HepG2 (cell line): ENCODE results near the gene QSOX2. TPM values are rescaled to one million over a fixed set of nuclear protein-coding genes. Genes with fewer than 3 reads are reported as not detected.

Experiments
- ATAC-seq: fragments of 200-7000 bp; cut with Tn5 transposase; 3 replicates; pipeline ENCODE4 v1.9.1; 2020; ENCODE audit warnings: mild to moderate bottlenecking, moderate library complexity
- BruUV-seq: library from RNA; stranded (reverse); fragments of 400-500 nt; replicated peaks from 2 replicates; lab custom pipeline; 2021; lab: Mats Ljungman, UMichigan
- CTCF ChIA-PET: fragments of 300-600 bp; formaldehyde crosslinking; extraction: SDS; loops from one replicate; lab custom pipeline; 2021; ENCODE audit warnings: low total read pairs, inconsistent platforms, low intra/inter-chr PET ratio; lab: Yijun Ruan, JAX
- POLR2A ChIA-PET: fragments of 350-600 bp; sonication (Branson Sonifier 250); formaldehyde crosslinking; loops from one replicate; lab custom pipeline; 2020; ENCODE audit warnings: antibody characterized with exemption, inconsistent platforms; lab: Yijun Ruan, JAX
- DNase-seq: peaks from one replicate; pipeline ENCODE4 v3.0.0-alpha.2; 2015; ENCODE audit warnings: low spot score
- FAIRE-seq: peaks from 3 replicates; lab custom pipeline; 2011; peaks lifted over from hg19 to GRCh38; lab: Jason Lieb, UNC
- H2AFZ ChIP-seq: one replicate; pipeline ENCODE4 v1.6.1; 2011; ENCODE audit warnings: low read length, inconsistent platforms
- H3K27ac ChIP-seq: fragments of 300-600 bp; 3 replicates; pipeline ENCODE4 v1.8.0; 2011; ENCODE audit warnings: mixed run types, mild to moderate bottlenecking, mixed read lengths, low read length, inconsistent platforms; ENCODE audit not compliant: insufficient read depth; ENCODE audit errors: extremely low read length
- H3K27me3 ChIP-seq, 2 experiments: fragments of 200-600 bp in 1 of 2; 2 replicates in 1 of 2; 3 replicates in 1 of 2; pipeline versions ENCODE4 v1.6.0 to v1.8.0; 2011; ENCODE audit warnings: low read length in 2 of 2, mild to moderate bottlenecking in 2 of 2, moderate library complexity in 2 of 2, inconsistent platforms in 1 of 2; ENCODE audit not compliant: insufficient read depth in 2 of 2, control insufficient read depth in 1 of 2
- H3K36me3 ChIP-seq, 2 experiments: fragments of 200-600 bp in 1 of 2; replicated peaks in 1 of 2; 2 replicates in 1 of 2; 3 replicates in 1 of 2; pipeline versions ENCODE4 v1.5.1 to v1.8.0; 2011; ENCODE audit warnings: low read length in 2 of 2, inconsistent platforms in 1 of 2; ENCODE audit not compliant: insufficient read depth in 2 of 2, control insufficient read depth in 1 of 2
- H3K4me1 ChIP-seq: 2 replicates; pipeline ENCODE4 v1.5.1; 2012; ENCODE audit warnings: low read length, inconsistent platforms; ENCODE audit not compliant: insufficient read depth
- H3K4me2 ChIP-seq: 2 replicates; pipeline ENCODE4 v1.6.0; 2011; ENCODE audit warnings: low read depth, low read length, inconsistent platforms
- H3K4me3 ChIP-seq, 3 experiments: fragments of 200-600 bp in 1 of 3; sonication (generic), shearing (Covaris generic) in 1 of 3; replicated peaks in 1 of 3; 2 replicates each; pipeline ENCODE4 v1.5.1; 2011 to 2016; ENCODE audit warnings: low read length in 3 of 3, inconsistent platforms in 2 of 3, low read depth in 2 of 3, mild to moderate bottlenecking in 2 of 3, control low read depth in 1 of 3, mixed read lengths in 1 of 3; ENCODE audit not compliant: insufficient read depth in 1 of 3
- H3K79me2 ChIP-seq: one replicate; pipeline ENCODE4 v1.6.1; 2011; ENCODE audit warnings: low read length, inconsistent platforms; ENCODE audit not compliant: insufficient read depth
- H3K9ac ChIP-seq: 2 replicates; pipeline ENCODE4 v1.6.0; 2011; ENCODE audit warnings: mild to moderate bottlenecking, low read depth, low read length, inconsistent platforms; ENCODE audit not compliant: insufficient read depth
- H3K9me3 ChIP-seq: 2 replicates; pipeline ENCODE4 v1.5.1; 2012; ENCODE audit warnings: mild to moderate bottlenecking, low read length
- H4K20me1 ChIP-seq: 2 replicates; pipeline ENCODE4 v1.6.0; 2011; ENCODE audit warnings: inconsistent platforms, mild to moderate bottlenecking, low read length, moderate library complexity; ENCODE audit not compliant: insufficient read depth
- CAMTA2 ChIP-seq: sonication (generic); formaldehyde crosslinking; IDR thresholded peaks from 2 replicates; pipeline ENCODE4 v1.4.0; 2020; ENCODE audit warnings: mild to moderate bottlenecking, missing genetic modification reagents, borderline replicate concordance
- JARID2 ChIP-seq: sonication (generic); formaldehyde crosslinking; IDR thresholded peaks from 2 replicates; pipeline ENCODE4 v1.8.1; 2023; ENCODE audit warnings: missing genetic modification reagents, inconsistent platforms; ENCODE audit not compliant: insufficient replicate concordance
- NFE2L1 ChIP-seq: sonication (generic); formaldehyde crosslinking; IDR thresholded peaks from 2 replicates; pipeline ENCODE4 v1.4.0; 2020; ENCODE audit warnings: missing genetic modification reagents, mild to moderate bottlenecking, borderline replicate concordance
- PHB2 ChIP-seq: fragments of 450-650 bp; IDR thresholded peaks from 2 replicates; pipeline ENCODE4 v1.6.1; 2018; ENCODE audit not compliant: partially characterized antibody
- ZFP36L2 ChIP-seq: sonication (generic); formaldehyde crosslinking; IDR thresholded peaks from 2 replicates; pipeline ENCODE4 v1.4.0; 2020; ENCODE audit warnings: missing genetic modification reagents
- ZNF746 ChIP-seq: sonication (generic); formaldehyde crosslinking; IDR thresholded peaks from 2 replicates; pipeline ENCODE4 v1.8.0; 2022; ENCODE audit warnings: mild to moderate bottlenecking, missing genetic modification reagents
- WGBS: methylation state at CpG from one replicate; pipeline ENCODE4 v1.1.6; 2017; ENCODE audit warnings: low lambda C conversion rate; 5-methylcytosine and 5-hydroxymethylcytosine counted together
- in situ Hi-C: cut with HindIII; loops from 2 replicates; pipeline ENCODE4 v1.10.0; 2017; ENCODE audit warnings: low pct_unique_long_range_greater_than_20kb; ENCODE audit not compliant: extremely low pct_ligation_motif_present
- intact Hi-C: fragments of 100-400 bp; cut with micrococcal nuclease; formaldehyde crosslinking; loops from one replicate; pipeline ENCODE4 v1.10.0; 2022; ENCODE audit not compliant: unreplicated experiment
- polyA plus RNA-seq, 8 experiments: library from polyadenylated mRNA; depleted of rRNA in 3 of 8; stranded (reverse) in 7 of 8; unstranded in 1 of 8; fragments of >200 nt; fragmentation: Illumina TruSeq in 4 of 8; extraction: Trizol in 4 of 8; gene quantifications; 2 replicates each; pipeline versions ENCODE4 v1.2.1 to v1.2.3, GENCODE V29; 2011 to 2016; ENCODE audit warnings: low read depth in 4 of 8, missing spikeins in 1 of 8, mixed read lengths in 1 of 8; ENCODE audit not compliant: insufficient read depth in 1 of 8
- total RNA-seq, 5 experiments: library from RNA; depleted of rRNA; stranded (reverse); fragments of >200 nt; fragmentation: Illumina TruSeq; extraction: Trizol; gene quantifications; 2 replicates each; pipeline ENCODE4 v1.2.3, GENCODE V29; 2016; ENCODE audit warnings: low read depth in 1 of 5
- TF ChIP-seq, protein P1 (sequence below): conservative IDR thresholded peaks from 2 replicates; pipeline ENCODE4 v1.6.1; 2018; ENCODE audit warnings: missing genetic modification reagents
- TF ChIP-seq, protein P2 (sequence below): sonication (generic); formaldehyde crosslinking; IDR thresholded peaks from 2 replicates; pipeline ENCODE4 v1.5.0; 2020; ENCODE audit warnings: mild to moderate bottlenecking, missing genetic modification reagents

QSOX2 gene
- total and polyA plus RNA-seq, 2 of the 13 experiments (the other 11 are each of a cell fraction or from before 2014, with no cell fraction given), result 27.1 to 42.1 TPM

GRCh38 chr9:136233411-136233810 lies 12.2 kb downstream of the QSOX2 start:
- Histone ChIP-seq H3K4me3 (no peak overlapping the region), H2AFZ (no peak overlapping the region), H3K27ac (no peak overlapping the region), H4K20me1 (peaks cover 53% of the 10 kb centered on the region; the same call in 1 of the 2 replicates), H3K4me2 (no peak overlapping the region), H3K36me3 (peaks cover 23 to 55% of the 10 kb centered on the region in 2 experiments; a peak in 4 of 5 replicates), H3K9me3 (no peaks in the 10 kb centered on the region), H3K9ac (no peak overlapping the region), H3K27me3 (no peaks in the 10 kb centered on the region), H3K79me2 (peaks cover 48% of the 10 kb centered on the region), H3K4me1 (no peaks in the 10 kb centered on the region)
- ChIA-PET POLR2A (no interaction called here), CTCF (no interaction called here)
- WGBS, result 93% methylated on average over 15 of the region's 15 CpGs
- FAIRE-seq (no peak), DNase-seq (no peak), ATAC-seq (no peak)
- in situ Hi-C loops (no loop called here), intact Hi-C loops (no loop called here)
- BruUV-seq, result no TSS peak
- TF ChIP-seq PHB2, result no peak
- TF ChIP-seq, protein P1, sequence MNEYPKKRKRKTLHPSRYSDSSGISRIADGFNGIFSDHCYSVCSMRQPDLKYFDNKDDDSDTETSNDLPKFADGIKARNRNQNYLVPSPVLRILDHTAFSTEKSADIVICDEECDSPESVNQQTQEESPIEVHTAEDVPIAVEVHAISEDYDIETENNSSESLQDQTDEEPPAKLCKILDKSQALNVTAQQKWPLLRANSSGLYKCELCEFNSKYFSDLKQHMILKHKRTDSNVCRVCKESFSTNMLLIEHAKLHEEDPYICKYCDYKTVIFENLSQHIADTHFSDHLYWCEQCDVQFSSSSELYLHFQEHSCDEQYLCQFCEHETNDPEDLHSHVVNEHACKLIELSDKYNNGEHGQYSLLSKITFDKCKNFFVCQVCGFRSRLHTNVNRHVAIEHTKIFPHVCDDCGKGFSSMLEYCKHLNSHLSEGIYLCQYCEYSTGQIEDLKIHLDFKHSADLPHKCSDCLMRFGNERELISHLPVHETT, result no peak
- no peak for TF ChIP-seq CAMTA2
- TF ChIP-seq, protein P2, sequence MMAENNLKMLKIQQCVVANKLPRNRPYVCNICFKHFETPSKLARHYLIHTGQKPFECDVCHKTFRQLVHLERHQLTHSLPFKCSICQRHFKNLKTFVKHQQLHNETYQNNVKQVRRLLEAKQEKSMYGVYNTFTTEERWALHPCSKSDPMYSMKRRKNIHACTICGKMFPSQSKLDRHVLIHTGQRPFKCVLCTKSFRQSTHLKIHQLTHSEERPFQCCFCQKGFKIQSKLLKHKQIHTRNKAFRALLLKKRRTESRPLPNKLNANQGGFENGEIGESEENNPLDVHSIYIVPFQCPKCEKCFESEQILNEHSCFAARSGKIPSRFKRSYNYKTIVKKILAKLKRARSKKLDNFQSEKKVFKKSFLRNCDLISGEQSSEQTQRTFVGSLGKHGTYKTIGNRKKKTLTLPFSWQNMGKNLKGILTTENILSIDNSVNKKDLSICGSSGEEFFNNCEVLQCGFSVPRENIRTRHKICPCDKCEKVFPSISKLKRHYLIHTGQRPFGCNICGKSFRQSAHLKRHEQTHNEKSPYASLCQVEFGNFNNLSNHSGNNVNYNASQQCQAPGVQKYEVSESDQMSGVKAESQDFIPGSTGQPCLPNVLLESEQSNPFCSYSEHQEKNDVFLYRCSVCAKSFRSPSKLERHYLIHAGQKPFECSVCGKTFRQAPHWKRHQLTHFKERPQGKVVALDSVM, result no peak
- no peak for TF ChIP-seq JARID2
- TF ChIP-seq NFE2L1 (CRISPR knock-in tag), result no peak
- no peak for TF ChIP-seq ZFP36L2 (CRISPR knock-in tag)
- no peak for TF ChIP-seq ZNF746 (CRISPR knock-in tag)
